Right lobe of liver (tissue), 6 donors: ENCODE measurements around the gene NES. TPM values are rescaled to one million over a fixed set of nuclear protein-coding genes. Genes with fewer than 3 reads are reported as not detected.
"Not testable (repeated sequence)": the region's sequence is repeated elsewhere in the genome, so short reads cannot be mapped to it uniquely, and the experiment has no call there.

ENCODE experiments used
- ATAC-seq, 4 donors: fragments of 200-7000 bp; cut with Tn5 transposase; one replicate each; pipeline ENCODE4 v1.9.1; 2020; ENCODE audit warnings: mild to moderate bottlenecking in 4 of 4, moderate library complexity in 4 of 4
- DNase-seq, 3 donors: peaks; one replicate each; pipeline ENCODE4 v3.0.0-alpha.2; 2020
- H3K27ac ChIP-seq, 3 donors: fragments of 200-600 bp; one replicate each; pipeline ENCODE4 v1.8.0; 2022
- H3K27me3 ChIP-seq, 2 donors: fragments of 200-600 bp; one replicate each; pipeline ENCODE4 v1.8.0; 2022
- H3K36me3 ChIP-seq, 4 donors: fragments of 200-600 bp; sonication (generic) in 1 of 4; one replicate each; pipeline versions ENCODE4 v1.5.1 to v1.8.0; 2017 to 2022; ENCODE audit warnings: control low read depth in 1 of 4
- H3K4me1 ChIP-seq, 4 donors: fragments of 200-600 bp; sonication (generic) in 1 of 4; one replicate each; pipeline versions ENCODE4 v1.5.1 to v1.8.0; 2017 to 2022; ENCODE audit warnings: control low read depth in 1 of 4
- H3K4me3 ChIP-seq, 3 donors: fragments of 200-600 bp; one replicate each; pipeline ENCODE4 v1.8.0; 2022
- H3K9me3 ChIP-seq, 4 donors: fragments of 200-600 bp; sonication (generic) in 1 of 4; one replicate each; pipeline versions ENCODE4 v1.5.1 to v1.8.0; 2017 to 2022; ENCODE audit warnings: control low read depth in 1 of 4
- POLR2A ChIP-seq: fragments of 450-650 bp; IDR thresholded peaks from one replicate; pipeline ENCODE4 v1.6.1; 2017; ENCODE audit warnings: antibody characterized with exemption, mild to moderate bottlenecking
- WGBS: methylation state at CpG from one replicate; pipeline ENCODE4 v1.1.6; 2018; ENCODE audit warnings: low coverage, low lambda C conversion rate; ENCODE audit not compliant: insufficient coverage; ENCODE audit errors: missing lambda C conversion rate; 5-methylcytosine and 5-hydroxymethylcytosine counted together
- intact Hi-C, 2 donors: fragments of 100-400 bp; cut with DNase I; formaldehyde crosslinking; loops; one replicate each; pipeline versions ENCODE4 v1.11.2 to v1.14.1; 2022
- total RNA-seq, 6 experiments: library from RNA; depleted of rRNA in 2 of 6; stranded (reverse); fragments of >200 nt in 2 of 6; fragmentation: NEBNext Ultra II Directional in 3 of 6; extraction: Animal tissue kit (Norgen Biotek cat#: 25700) in 3 of 6; gene quantifications; one replicate each; pipeline versions ENCODE4 v1.1.0 to v1.2.4, GENCODE V29; 2016 to 2023
- TF ChIP-seq, protein P1 (sequence below), 4 donors: fragments of 200-600 bp in 3 of 4; fragments of 450-650 bp in 1 of 4; IDR thresholded peaks; one replicate each; pipeline versions ENCODE4 v1.5.1 to v1.8.0; 2016 to 2022; ENCODE audit warnings: antibody characterized with exemption in 4 of 4, mild to moderate bottlenecking in 2 of 4
- donor health status: DM: no; HTN: yes; CAD: no.
- donor health status: DM: no; HTN: no; CAD: no.
- donor health status: DM: no; HTN: no; CAD: no.
- donor health status: DM: no; HTN: yes; CAD: no.
- donor health status: DM: no; HTN: yes; CAD: no.

NES gene
- total RNA-seq, 6 experiments from 2014 or later = 1.1 to 7.5 (median 2.6) TPM

DNA sequence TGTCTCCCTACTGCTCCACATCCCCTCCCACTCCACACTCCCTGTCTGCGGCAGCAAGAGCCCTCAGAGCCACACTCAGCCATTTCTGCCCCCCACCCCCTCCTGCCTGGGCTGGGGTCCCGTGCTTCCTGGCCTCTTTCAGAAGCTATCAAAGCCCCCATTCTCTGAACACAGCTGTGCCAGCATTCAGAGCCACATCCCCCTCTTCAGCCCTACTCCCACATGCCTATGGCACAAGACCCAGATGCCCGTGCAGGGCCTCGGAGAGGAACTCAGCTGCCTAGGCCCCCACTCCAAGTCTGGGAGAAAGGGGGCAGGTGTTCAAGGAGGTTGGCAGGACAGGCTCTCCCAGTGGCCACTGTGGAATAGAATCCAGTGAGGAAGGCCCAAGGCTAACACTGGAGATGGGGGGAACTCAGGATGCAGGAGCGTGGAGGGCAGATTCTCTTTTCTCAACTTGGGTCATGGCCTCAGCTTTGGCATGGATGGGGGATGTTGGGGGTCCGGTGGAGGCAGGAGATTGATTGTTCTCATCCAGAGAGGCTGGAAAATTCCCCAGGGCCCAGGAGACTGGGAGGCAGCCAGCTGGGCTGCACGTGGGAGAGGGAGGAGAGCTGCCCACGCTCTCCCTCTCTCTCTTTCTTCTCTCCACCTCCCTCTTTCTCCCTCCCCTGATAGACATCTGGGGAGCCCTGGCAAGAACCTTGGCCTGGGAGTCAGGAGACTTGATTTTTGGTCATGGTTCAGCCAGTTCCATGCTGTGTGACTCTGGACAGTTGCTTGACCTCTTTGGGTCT lies 38.8 kb downstream of the NES start:
- Histone ChIP-seq H3K4me1 (peaks cover 0 to 5% (median 0%) of the 10 kb centered on the region in 4 donors), H3K9me3 (no peaks in the 10 kb centered on the region), H3K27me3 (no peaks in the 10 kb centered on the region), H3K27ac (no peak overlapping the region), H3K4me3 (no peak overlapping the region), H3K36me3 (no peaks in the 10 kb centered on the region)
- ATAC-seq (no peak), DNase-seq (no peak)
- TF ChIP-seq POLR2A = no peak
- TF ChIP-seq, protein P1, sequence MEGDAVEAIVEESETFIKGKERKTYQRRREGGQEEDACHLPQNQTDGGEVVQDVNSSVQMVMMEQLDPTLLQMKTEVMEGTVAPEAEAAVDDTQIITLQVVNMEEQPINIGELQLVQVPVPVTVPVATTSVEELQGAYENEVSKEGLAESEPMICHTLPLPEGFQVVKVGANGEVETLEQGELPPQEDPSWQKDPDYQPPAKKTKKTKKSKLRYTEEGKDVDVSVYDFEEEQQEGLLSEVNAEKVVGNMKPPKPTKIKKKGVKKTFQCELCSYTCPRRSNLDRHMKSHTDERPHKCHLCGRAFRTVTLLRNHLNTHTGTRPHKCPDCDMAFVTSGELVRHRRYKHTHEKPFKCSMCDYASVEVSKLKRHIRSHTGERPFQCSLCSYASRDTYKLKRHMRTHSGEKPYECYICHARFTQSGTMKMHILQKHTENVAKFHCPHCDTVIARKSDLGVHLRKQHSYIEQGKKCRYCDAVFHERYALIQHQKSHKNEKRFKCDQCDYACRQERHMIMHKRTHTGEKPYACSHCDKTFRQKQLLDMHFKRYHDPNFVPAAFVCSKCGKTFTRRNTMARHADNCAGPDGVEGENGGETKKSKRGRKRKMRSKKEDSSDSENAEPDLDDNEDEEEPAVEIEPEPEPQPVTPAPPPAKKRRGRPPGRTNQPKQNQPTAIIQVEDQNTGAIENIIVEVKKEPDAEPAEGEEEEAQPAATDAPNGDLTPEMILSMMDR (IDR thresholded peaks at IDR 0.05) = no peak
- intact Hi-C loops = no loop called here
- WGBS = 71% methylated on average over 7 of the region's 8 CpGs

DNA sequence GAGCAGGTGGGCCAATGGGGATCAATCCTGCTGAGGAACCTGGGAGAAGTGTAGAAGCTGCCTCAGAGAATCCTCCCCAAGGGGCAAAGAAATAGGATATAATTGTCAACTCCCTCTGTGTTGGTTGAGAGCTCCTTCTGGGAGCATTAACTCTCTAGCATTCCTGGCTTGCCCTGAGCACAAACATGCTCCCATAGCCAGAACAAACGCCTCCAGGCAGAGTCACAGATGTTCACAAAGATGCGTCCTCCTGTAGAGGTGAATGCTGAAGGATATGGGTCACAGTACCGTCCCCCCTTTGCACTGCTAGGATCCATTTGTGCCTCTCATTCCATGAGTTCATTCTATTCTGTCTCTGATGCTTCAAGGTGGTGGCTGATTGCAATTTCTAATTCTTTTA lies 44.9 kb downstream of the NES start:
- intact Hi-C loops = no loop called here
- ATAC-seq = no peak
- Histone ChIP-seq H3K4me3 (no peak overlapping the region), H3K36me3 (no peaks in the 10 kb centered on the region), H3K9me3 (no peaks in the 10 kb centered on the region), H3K27ac (no peak overlapping the region), H3K27me3 (no peaks in the 10 kb centered on the region), H3K4me1 (no peaks in the 10 kb centered on the region)
- DNase-seq = no peak
- WGBS = 45% methylated on average over 3 of the region's 3 CpGs
- TF ChIP-seq POLR2A = no peak
- TF ChIP-seq, protein P1 (IDR thresholded peaks at IDR 0.05) = no peak

DNA sequence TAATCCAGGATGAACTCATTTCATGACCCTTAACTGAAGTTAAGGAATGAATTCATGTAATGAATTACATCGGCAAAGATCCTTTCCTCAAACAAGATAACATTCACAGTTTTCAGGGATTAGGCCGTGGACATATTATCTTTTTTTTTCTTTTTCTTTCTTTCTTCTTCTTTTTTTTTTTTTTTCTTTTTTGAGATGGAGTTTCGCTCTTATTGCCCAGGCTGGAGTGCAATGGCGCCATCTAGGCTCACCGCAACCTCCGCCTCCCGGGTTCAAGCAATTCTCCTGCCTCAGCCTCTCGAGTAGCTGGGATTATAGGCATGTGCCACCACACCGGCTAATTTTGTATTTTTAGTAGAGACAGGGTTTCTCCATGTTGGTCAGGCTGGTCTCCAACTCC lies 46.1 kb downstream of the NES start:
- H3K4me1 ChIP-seq, DNase-seq, intact Hi-C loops, H3K9me3 ChIP-seq, H3K27ac ChIP-seq, ATAC-seq, H3K4me3 ChIP-seq, H3K36me3 ChIP-seq, H3K27me3 ChIP-seq: not testable (repeated sequence)
- WGBS = 38% methylated on average over 8 of the region's 9 CpGs

DNA sequence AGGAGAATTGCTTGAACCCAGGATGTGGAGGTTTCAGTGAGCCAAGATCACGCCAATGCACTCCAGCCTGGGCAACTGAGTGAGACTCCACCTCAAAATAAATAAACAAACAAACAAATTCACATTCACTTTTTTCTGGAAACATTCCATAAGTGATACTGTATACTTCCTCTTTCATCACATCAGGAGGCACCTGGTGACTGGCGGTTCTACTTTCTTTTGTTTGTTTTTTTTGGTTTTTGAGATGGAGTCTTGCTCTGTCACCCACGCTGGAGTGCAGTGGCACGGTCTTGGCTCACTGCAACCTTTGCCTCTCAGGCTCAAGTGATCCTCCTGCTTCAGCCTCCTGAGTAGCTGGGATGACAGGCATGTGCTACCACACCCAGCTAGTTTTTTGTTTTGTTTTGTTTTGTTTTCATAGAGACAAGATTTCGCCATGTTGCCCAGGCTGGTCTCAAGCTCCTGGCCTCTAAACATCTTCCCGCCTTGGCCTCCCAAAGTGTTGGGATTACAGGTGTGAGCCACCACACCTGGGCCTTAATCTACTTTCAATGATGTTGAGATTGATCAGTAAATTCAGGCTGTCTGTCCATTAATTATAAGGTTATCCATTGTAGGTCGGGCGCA lies 47.3 kb downstream of the NES start:
- 68% methylated on average over 7 of the region's 8 CpGs for WGBS

More for the DNA sequence above, 47.3 kb downstream of the NES start:
- Histone ChIP-seq H3K4me3 (no peak overlapping the region), H3K9me3 (no peaks in the 10 kb centered on the region), H3K27ac (no peak overlapping the region), H3K36me3 (no peaks in the 10 kb centered on the region), H3K27me3 (peaks cover 0 to 3% of the 10 kb centered on the region in 2 donors), H3K4me1 (peaks cover 0 to 8% (median 0%) of the 10 kb centered on the region in 4 donors)
- intact Hi-C loops = loop anchor here in 1 of 2 donors (10.0 kb wide), 1 partner anchor 45 kb away; the partner anchor contains the start of gene NES
- DNase-seq = no peak
- ATAC-seq = no peak
- TF ChIP-seq POLR2A = no peak
- TF ChIP-seq, protein P1 (IDR thresholded peaks at IDR 0.05) = no peak
